Neutrophil (primary cell): Measurements from ENCODE around the gene EPRS1.

Source experiments
- H3K27ac ChIP-seq: fragments of 200-600 bp; sonication (generic); 2 replicates; pipeline ENCODE4 v1.5.1; 2016; ENCODE audit warnings: mild to moderate bottlenecking, moderate library complexity
- H3K27me3 ChIP-seq: fragments of 200-600 bp; sonication (generic); 2 replicates; pipeline ENCODE4 v1.6.0; 2016; ENCODE audit warnings: mild to moderate bottlenecking
- H3K36me3 ChIP-seq: fragments of 200-600 bp; sonication (generic); 2 replicates; pipeline ENCODE4 v1.5.1; 2017
- H3K4me1 ChIP-seq, 2 experiments: fragments of 200-600 bp in 1 of 2; sonication (generic) in 1 of 2; 1 replicate in 1 of 2; 2 replicates in 1 of 2; pipeline versions ENCODE4 v1.5.1 to v1.6.1; 2013 to 2016; ENCODE audit warnings: low read depth in 1 of 2, low read length in 1 of 2, mild to moderate bottlenecking in 1 of 2, moderate library complexity in 1 of 2; ENCODE audit not compliant: control insufficient read depth in 1 of 2, insufficient read depth in 1 of 2
- H3K4me3 ChIP-seq, 2 experiments: fragments of 200-600 bp in 1 of 2; sonication (generic) in 1 of 2; 1 replicate in 1 of 2; 2 replicates in 1 of 2; pipeline ENCODE4 v1.5.1; 2013 to 2016; ENCODE audit warnings: low read depth in 1 of 2, low read length in 1 of 2, mild to moderate bottlenecking in 1 of 2, moderate library complexity in 1 of 2
- H3K9me3 ChIP-seq: fragments of 200-600 bp; sonication (generic); 2 replicates; pipeline ENCODE4 v1.5.1; 2016
- CTCF ChIP-seq: fragments of 200-600 bp; sonication (generic); IDR thresholded peaks from 2 replicates; pipeline ENCODE4 v1.5.1; 2016; ENCODE audit warnings: antibody characterized with exemption

EPRS1 gene

DNA sequence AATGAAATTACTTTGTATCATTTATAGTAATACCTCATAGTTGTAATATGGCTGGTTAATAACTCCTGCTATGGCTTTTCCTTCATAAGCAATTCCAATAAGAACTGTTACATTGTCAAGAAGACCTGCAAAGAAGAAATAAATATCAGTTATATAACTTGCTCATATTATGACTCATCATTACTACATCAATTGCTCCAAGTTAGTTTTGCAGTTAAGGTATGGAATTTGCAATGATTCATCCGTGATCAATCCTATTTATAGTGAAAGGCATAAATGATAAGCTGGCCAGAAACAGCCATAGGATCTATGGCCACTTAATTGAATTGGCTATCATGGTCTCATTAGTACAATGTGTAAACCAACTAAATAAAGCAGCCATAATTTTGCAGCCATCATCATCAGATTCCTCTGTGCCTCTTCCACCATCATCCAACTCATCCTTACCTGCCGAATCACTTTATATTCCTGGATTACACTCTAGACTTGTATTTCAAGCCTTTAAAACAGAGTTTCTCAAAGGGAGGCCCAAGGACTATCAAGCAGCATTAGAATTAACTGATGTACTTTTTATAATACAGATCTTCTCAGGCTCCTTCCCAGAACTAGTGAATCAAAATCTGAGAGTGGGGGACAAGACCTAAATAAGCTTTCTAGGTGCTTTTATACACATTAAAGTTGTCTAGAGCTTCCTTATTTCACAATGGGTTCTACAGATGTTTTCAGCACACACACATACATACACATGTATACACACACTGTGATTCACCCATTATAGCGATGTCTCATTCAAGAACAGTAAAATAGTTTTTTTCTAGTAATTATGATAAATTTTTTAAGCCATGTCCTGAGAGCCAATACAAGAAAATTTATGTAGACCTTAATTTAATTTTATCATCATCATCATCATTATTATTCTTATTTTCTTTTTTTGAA lies 21.2 kb upstream of the EPRS1 start:
- Histone ChIP-seq H3K4me3 (no peak overlapping the region), H3K27me3 (no peaks in the 10 kb centered on the region), H3K4me1 (no peaks in the 10 kb centered on the region), H3K36me3 (peaks cover 73% of the 10 kb centered on the region), H3K9me3 (no peaks in the 10 kb centered on the region), H3K27ac (no peak overlapping the region)
- no peak for TF ChIP-seq CTCF

- no peaks in the 10 kb centered on the region for H3K9me3 ChIP-seq
- TF ChIP-seq CTCF, result no peak
- H3K27me3 ChIP-seq, result no peaks in the 10 kb centered on the region
- H3K27ac ChIP-seq, result no peak overlapping the region
- no peaks in the 10 kb centered on the region for H3K4me1 ChIP-seq
- peaks cover 73% of the 10 kb centered on the region for H3K36me3 ChIP-seq
- no peak overlapping the region for H3K4me3 ChIP-seq
Observed at GRCh38 chr1:220062629-220063028, 16.3 kb upstream of the EPRS1 start.

- no peak overlapping the region for H3K27ac ChIP-seq
- H3K27me3 ChIP-seq, result no peaks in the 10 kb centered on the region
- peaks cover 65% of the 10 kb centered on the region for H3K36me3 ChIP-seq
- H3K9me3 ChIP-seq, result no peaks in the 10 kb centered on the region
- no peak overlapping the region for H3K4me3 ChIP-seq
- no peak for TF ChIP-seq CTCF
- no peaks in the 10 kb centered on the region for H3K4me1 ChIP-seq
Observed at GRCh38 chr1:220060876-220061275, 14.6 kb upstream of the EPRS1 start.

DNA sequence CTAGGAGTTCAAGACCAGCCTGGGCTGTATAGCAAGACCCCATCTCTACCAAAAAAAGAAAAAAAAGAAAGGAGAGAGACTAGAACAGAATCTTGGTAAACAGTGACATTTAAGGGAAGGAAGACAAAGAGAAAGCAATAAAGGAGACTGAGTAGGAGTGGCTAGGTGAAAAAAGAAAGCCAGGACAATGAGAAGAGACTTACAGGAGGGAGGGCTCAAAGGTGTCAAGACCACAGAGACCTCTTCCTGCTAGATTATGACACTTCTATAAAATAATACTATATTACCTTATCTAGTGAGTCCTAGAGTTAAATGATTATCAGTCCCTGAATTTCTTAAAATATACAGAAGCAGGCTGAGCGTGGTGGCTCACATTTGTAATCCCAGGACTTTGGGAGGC lies 10.1 kb upstream of the EPRS1 start:
- H3K4me3 ChIP-seq, result no peak overlapping the region
- H3K4me1 ChIP-seq, result no peaks in the 10 kb centered on the region
- TF ChIP-seq CTCF, result no peak
- no peaks in the 10 kb centered on the region for H3K9me3 ChIP-seq
- no peak overlapping the region for H3K27ac ChIP-seq
- no peaks in the 10 kb centered on the region for H3K27me3 ChIP-seq
- H3K36me3 ChIP-seq, result peaks cover 36% of the 10 kb centered on the region

GRCh38 chr1:220045356-220046051 lies 801 bp downstream of the EPRS1 start:
- Histone ChIP-seq H3K36me3 (no peaks in the 10 kb centered on the region), H3K9me3 (no peaks in the 10 kb centered on the region), H3K4me3 (peak overlapping the region; percentile 75 to 89), H3K27ac (peak overlapping the region; percentile 72), H3K27me3 (no peaks in the 10 kb centered on the region), H3K4me1 (peaks cover 18 to 19% of the 10 kb centered on the region in 2 experiments)
- no peak for TF ChIP-seq CTCF
